Ectodermal cell (in vitro differentiated cells): ENCODE data around the gene FARP1.
"Not testable (repeated sequence)": the region's sequence is repeated elsewhere in the genome, so short reads cannot be mapped to it uniquely, and the experiment has no call there.

Experiments
- H3K27ac ChIP-seq: 2 replicates; pipeline ENCODE4 v1.7.0; 2013; ENCODE audit warnings: mild to moderate bottlenecking, low read depth, low read length; ENCODE audit not compliant: insufficient read depth, poor library complexity, severe bottlenecking
- H3K27me3 ChIP-seq: 2 replicates; pipeline ENCODE4 v1.7.0; 2013; ENCODE audit warnings: mild to moderate bottlenecking, low read length; ENCODE audit not compliant: insufficient read depth, control insufficient read depth, poor library complexity, severe bottlenecking
- H3K36me3 ChIP-seq: one replicate; pipeline ENCODE4 v1.7.0; 2013; ENCODE audit warnings: low read length; ENCODE audit not compliant: control insufficient read depth, insufficient read depth
- H3K4me1 ChIP-seq: one replicate; pipeline ENCODE4 v1.7.0; 2013; ENCODE audit warnings: low read length; ENCODE audit not compliant: control insufficient read depth, insufficient read depth
- H3K4me3 ChIP-seq: 2 replicates; pipeline ENCODE4 v1.7.0; 2013; ENCODE audit warnings: low read depth, low read length, control low read depth; ENCODE audit not compliant: insufficient read depth
- H3K9me3 ChIP-seq: 2 replicates; pipeline ENCODE4 v1.7.0; 2013; ENCODE audit warnings: mild to moderate bottlenecking, low read length, moderate library complexity; ENCODE audit not compliant: control insufficient read depth
- WGBS, 2 experiments: methylation state at CpG; one replicate each; pipeline ENCODE4 v1.1.7; 2013; ENCODE audit warnings: missing lambda C conversion rate in 2 of 2; 5-methylcytosine and 5-hydroxymethylcytosine counted together

The FARP1 gene

GRCh38 chr13:98222081-98222554 is 79.2 kb downstream of the FARP1 start:
- Histone ChIP-seq H3K9me3 (no peaks in the 10 kb centered on the region), H3K27ac (no peak overlapping the region)

DNA sequence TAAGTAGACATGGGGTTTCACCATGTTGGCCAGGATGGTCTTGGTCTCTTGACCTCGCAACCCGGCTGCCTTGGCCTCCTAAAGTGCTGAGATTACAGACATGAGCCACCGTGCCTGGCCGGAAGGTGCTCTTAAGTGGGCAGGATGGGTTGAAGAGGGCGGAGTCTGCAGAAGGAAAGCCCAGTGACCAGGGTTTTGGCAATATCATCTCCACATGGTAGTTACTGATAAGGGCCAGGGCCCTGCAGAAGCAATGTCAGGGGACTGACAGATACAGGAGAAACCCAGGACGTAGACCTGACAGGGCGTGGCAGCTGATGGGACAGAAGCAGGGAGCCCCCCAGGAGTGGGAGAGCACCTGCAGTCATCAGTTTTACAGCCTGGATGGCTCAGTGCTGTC is 79.9 kb downstream of the FARP1 start:
- 92 to 93% methylated on average over 7 of the region's 7 CpGs for WGBS, 2 experiments
- Histone ChIP-seq H3K4me1 (no peaks in the 10 kb centered on the region), H3K9me3 (no peaks in the 10 kb centered on the region), H3K4me3 (no peak overlapping the region), H3K27ac (no peak overlapping the region), H3K27me3 (no peaks in the 10 kb centered on the region), H3K36me3 (no peaks in the 10 kb centered on the region)

More at GRCh38 chr13:98222081-98222554, 79.2 kb downstream of the FARP1 start:
- Histone ChIP-seq H3K27me3 (no peaks in the 10 kb centered on the region), H3K36me3 (no peaks in the 10 kb centered on the region), H3K4me3 (no peak overlapping the region), H3K4me1 (no peaks in the 10 kb centered on the region)
- WGBS, 2 experiments, result 95% methylated on average over 5 of the region's 5 CpGs

GRCh38 chr13:98223741-98224140 is 80.8 kb downstream of the FARP1 start:
- Histone ChIP-seq H3K27me3 (no peaks in the 10 kb centered on the region), H3K4me3 (no peak overlapping the region), H3K4me1 (no peaks in the 10 kb centered on the region), H3K36me3 (no peaks in the 10 kb centered on the region), H3K27ac (no peak overlapping the region), H3K9me3 (no peaks in the 10 kb centered on the region)

- 89 to 93% methylated on average over 5 of the region's 5 CpGs for WGBS, 2 experiments
These were observed 81.7 kb downstream of the FARP1 start for GRCh38 chr13:98224557-98224956.

GRCh38 chr13:98225036-98225940 is 82.4 kb downstream of the FARP1 start:
- Histone ChIP-seq H3K27ac (no peak overlapping the region), H3K36me3 (no peaks in the 10 kb centered on the region)

More at GRCh38 chr13:98224557-98224956, 81.7 kb downstream of the FARP1 start:
- H3K27ac ChIP-seq, result no peak overlapping the region
- no peaks in the 10 kb centered on the region for H3K9me3 ChIP-seq
- H3K36me3 ChIP-seq, result no peaks in the 10 kb centered on the region
- H3K4me1 ChIP-seq, result no peaks in the 10 kb centered on the region
- H3K27me3 ChIP-seq, result no peaks in the 10 kb centered on the region
- no peak overlapping the region for H3K4me3 ChIP-seq

DNA sequence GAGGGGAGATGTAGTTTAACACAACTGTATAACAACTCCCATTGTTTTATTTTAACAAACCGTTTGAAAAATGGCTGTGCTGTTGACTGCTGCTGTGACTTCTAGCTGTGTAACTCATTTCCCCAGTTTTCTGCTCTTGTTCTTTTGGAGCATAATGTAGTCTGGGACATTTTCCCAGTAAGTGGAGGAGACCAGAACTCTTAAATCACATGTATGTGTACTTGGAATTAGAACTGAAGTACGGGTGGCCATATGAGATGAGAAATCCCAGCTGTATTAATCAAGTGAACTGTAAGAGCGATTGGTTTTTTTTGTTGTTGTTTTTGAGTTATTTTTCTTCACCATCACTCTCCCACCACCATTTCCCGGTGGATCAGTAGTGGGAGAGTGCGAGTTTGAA is 83.6 kb downstream of the FARP1 start:
- no peaks in the 10 kb centered on the region for H3K36me3 ChIP-seq
- no peak overlapping the region for H3K4me3 ChIP-seq
- 83 to 90% methylated on average over 4 to 5 of the region's 5 CpGs for WGBS, 2 experiments
- no peak overlapping the region for H3K27ac ChIP-seq
- no peaks in the 10 kb centered on the region for H3K9me3 ChIP-seq
- H3K27me3 ChIP-seq, result no peaks in the 10 kb centered on the region
- no peaks in the 10 kb centered on the region for H3K4me1 ChIP-seq

More at GRCh38 chr13:98225036-98225940, 82.4 kb downstream of the FARP1 start:
- H3K4me3 ChIP-seq, result no peak overlapping the region
- no peaks in the 10 kb centered on the region for H3K9me3 ChIP-seq
- 94 to 97% methylated on average over 19 to 20 of the region's 20 CpGs for WGBS, 2 experiments
- no peaks in the 10 kb centered on the region for H3K4me1 ChIP-seq
- H3K27me3 ChIP-seq, result no peaks in the 10 kb centered on the region

DNA sequence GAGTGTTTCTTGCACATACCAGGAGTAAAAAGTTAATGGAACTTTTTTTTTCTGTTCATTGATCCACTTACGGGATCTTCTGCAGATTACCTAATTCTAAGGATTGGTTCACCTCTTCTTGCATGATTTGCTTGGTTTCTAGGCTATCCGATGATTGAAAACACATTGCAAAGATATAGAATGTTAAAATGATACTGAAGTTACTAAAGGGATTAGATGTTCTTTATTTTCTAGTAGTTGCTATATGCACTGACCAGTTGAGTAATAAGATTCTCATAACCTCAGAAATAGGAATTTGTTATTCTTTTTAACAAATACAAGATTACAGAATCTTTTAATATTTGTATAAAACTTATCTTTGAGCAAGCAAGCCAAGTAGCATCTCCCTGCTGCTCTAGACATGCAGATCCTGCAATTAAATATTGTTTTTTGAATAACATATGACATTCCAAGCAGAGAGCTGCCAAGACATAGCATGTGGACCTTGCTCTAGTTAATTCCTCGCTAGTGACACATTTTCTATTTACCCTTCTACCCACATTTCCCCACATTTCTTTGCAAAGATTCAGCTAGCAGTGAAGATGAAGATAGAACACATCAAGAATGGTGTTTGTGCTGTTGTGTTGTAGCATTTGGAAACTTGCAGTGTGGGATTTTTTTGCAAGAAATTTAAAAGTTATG is 85.9 kb downstream of the FARP1 start:
- no peak overlapping the region for H3K27ac ChIP-seq
- H3K4me3 ChIP-seq, result no peak overlapping the region
- WGBS, 2 experiments, result 92 to 96% methylated on average over 3 of the region's 3 CpGs
- no peaks in the 10 kb centered on the region for H3K27me3 ChIP-seq
- H3K4me1 ChIP-seq, result no peaks in the 10 kb centered on the region
- no peaks in the 10 kb centered on the region for H3K36me3 ChIP-seq
- H3K9me3 ChIP-seq, result no peaks in the 10 kb centered on the region

DNA sequence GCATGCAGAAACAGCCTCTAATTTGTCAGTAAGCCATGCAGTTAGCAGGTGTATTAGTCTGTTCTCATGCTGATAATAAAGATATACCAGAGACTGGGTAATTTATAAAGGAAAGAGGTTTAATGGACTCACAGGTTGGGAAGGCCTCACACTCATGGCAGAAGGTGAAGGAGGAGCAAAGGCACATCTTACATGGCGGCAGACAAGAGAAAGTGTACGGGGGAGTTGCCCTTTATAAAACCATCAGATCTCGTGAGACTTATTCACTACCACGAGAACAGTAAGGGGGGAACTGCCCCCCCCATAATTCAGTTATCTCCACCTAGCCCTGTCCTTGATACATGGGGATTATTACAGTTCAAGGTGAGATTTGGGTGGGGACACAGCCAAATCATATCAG is 87.9 kb downstream of the FARP1 start:
- not testable (repeated sequence) for H3K27ac ChIP-seq, H3K4me1 ChIP-seq, H3K36me3 ChIP-seq, H3K9me3 ChIP-seq, H3K4me3 ChIP-seq, H3K27me3 ChIP-seq
- WGBS, 2 experiments, result 92 to 97% methylated on average over 4 of the region's 4 CpGs

DNA sequence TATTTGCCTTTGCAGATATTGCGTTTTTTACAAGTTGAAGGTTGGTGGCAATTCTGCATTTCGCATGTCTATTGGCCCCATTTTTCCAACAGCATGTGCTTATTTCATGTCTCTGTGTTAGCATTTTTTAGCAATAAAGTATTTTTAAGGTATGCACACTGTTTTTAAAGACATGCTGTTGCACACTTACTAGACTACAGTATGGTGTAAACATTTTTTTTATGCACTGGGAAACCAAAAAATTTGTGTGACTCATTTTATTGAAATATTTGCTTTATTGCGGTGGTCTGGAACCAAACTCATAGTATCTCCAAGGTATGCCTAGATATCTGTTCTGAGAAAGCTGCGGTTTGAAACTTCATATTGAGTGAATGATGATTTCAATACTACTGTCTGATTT is 89.6 kb downstream of the FARP1 start:
- WGBS, 2 experiments, result 85 to 95% methylated on average over 4 of the region's 4 CpGs
- Histone ChIP-seq H3K4me3 (no peak overlapping the region), H3K27me3 (no peaks in the 10 kb centered on the region), H3K27ac (no peak overlapping the region), H3K4me1 (no peaks in the 10 kb centered on the region), H3K9me3 (no peaks in the 10 kb centered on the region), H3K36me3 (no peaks in the 10 kb centered on the region)

DNA sequence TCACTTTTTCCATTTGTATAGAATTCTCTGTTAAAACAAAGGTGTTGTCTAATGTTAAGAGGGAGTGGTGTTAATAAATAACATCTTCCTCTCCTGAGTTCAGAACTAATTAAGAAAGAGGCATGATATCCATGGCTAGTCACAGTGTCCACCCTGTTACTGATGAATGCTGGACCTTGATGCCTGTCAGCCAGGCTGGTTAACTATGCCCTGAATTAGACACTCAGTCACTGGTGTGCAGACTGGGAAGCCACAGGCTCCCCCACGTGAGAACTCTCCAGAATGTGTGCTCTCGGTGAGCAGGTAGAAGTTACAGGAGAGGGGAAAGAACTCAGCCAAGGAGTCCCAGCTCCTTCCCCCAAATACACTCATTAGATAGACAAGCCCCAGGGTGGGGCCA is 90.2 kb downstream of the FARP1 start:
- Histone ChIP-seq H3K4me1 (no peaks in the 10 kb centered on the region), H3K27me3 (no peaks in the 10 kb centered on the region), H3K9me3 (no peaks in the 10 kb centered on the region), H3K27ac (no peak overlapping the region), H3K4me3 (no peak overlapping the region), H3K36me3 (no peaks in the 10 kb centered on the region)
- WGBS, 2 experiments, result 79 to 96% methylated on average over 2 of the region's 2 CpGs
